MG63 (cell line): ENCODE data around the gene TMEM101. TPM values are rescaled to one million over a fixed set of nuclear protein-coding genes. Genes with fewer than 3 reads are reported as not detected.
"Not testable (repeated sequence)": the region's sequence is repeated elsewhere in the genome, so short reads cannot be mapped to it uniquely, and the experiment has no call there.

Experiments used
- DNase-seq: peaks from one replicate; pipeline ENCODE4 v3.0.0-alpha.2; 2020
- H3K27me3 ChIP-seq: fragments of 250-450 bp; sonication (Bioruptor Pico); 2 replicates; pipeline ENCODE4 v1.5.1; 2020; ENCODE audit warnings: mild to moderate bottlenecking, moderate library complexity
- H3K36me3 ChIP-seq: fragments of 250-450 bp; sonication (Bioruptor Pico); 2 replicates; pipeline ENCODE4 v1.5.1; 2020; ENCODE audit warnings: mild to moderate bottlenecking, moderate library complexity
- H3K4me3 ChIP-seq: fragments of 250-450 bp; sonication (Bioruptor Pico); 2 replicates; pipeline ENCODE4 v1.5.1; 2020; ENCODE audit warnings: mild to moderate bottlenecking, moderate library complexity
- H3K9me3 ChIP-seq: fragments of 250-450 bp; sonication (Bioruptor Pico); 2 replicates; pipeline ENCODE4 v1.5.1; 2020; ENCODE audit warnings: mild to moderate bottlenecking, moderate library complexity
- total RNA-seq: library from RNA; depleted of rRNA; stranded (reverse); fragments of >200 nt; shearing (Covaris generic); gene quantifications from 2 replicates; pipeline ENCODE4 v1.2.3, GENCODE V29; 2014; ENCODE audit warnings: low replicate concordance

TMEM101 gene
- total RNA-seq, 1 experiment from 2014 or later, result 56.8 TPM

DNA sequence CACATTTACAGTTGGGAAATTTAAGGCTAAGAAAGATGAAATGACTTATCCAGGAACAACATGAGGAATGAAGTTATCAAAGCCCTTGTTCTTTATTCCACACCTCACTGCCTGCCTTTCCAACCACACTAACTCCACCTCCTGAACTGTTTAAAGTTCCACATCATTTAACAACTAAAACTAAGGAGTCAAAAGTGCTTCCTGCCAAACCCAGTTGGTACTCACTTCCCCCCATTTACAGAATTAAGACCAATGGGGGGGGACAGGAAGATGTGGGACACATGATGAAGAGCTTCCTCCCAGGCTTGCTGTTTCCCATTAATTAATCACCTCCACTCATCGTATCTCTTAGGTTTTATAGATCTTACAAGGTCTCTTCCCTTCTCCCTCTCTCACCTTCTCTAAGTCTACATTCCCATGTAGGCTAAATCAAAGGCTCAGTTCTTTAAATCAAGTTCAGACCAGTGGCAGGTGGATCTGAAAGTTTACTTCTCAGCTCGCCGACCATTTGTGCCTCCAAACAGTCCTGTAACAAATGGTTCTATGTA lies 19.2 kb upstream of the TMEM101 start:
- Histone ChIP-seq H3K9me3 (no peaks in the 10 kb centered on the region), H3K36me3 (peaks cover 80% of the 10 kb centered on the region), H3K27me3 (no peaks in the 10 kb centered on the region), H3K4me3 (no peak overlapping the region)
- DNase-seq, result no peak

DNA sequence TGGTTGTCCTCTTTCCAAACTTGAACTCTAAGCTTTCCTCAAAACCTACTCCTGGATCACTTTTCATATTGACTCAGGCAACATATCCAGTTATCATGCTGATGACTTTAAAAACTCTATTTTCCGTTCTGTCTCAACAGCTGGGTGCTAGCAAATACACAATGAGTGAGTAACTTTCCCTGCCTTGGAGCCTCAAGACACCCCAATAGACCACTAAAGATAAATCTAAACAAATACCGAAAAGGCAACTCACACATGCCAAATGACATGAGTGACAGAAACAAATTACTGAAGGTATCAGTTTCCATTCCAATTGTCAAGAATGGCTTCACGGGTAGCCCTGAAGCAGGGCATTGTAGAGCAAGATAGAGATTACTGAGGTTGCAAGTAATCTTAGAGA lies 15.7 kb upstream of the TMEM101 start:
- H3K36me3 ChIP-seq, result peaks cover 69% of the 10 kb centered on the region
- H3K4me3 ChIP-seq, result no peak overlapping the region
- no peaks in the 10 kb centered on the region for H3K9me3 ChIP-seq
- no peaks in the 10 kb centered on the region for H3K27me3 ChIP-seq
- DNase-seq, result no peak

DNA sequence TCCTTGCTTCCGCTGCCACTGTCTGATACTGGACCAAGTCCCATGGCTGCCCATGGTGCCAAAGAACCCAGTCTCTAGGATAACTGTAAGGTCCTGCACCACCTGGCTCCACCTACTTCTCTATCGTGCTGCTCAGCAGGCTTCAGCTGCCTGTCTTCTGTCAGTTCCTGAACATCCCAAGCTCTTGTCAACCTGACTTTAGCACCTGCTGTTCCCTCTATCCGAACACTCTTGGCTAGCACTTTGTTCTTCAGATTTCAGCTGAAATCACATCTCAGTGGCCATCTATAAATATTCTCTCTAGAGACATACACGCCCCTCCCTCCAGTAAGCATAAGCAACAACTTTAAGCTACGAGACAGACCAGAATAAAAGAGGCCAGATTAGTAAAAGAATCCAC lies 15.0 kb upstream of the TMEM101 start:
- H3K36me3 ChIP-seq, result peaks cover 74% of the 10 kb centered on the region
- H3K9me3 ChIP-seq, result no peaks in the 10 kb centered on the region
- H3K27me3 ChIP-seq, result no peaks in the 10 kb centered on the region
- no peak for DNase-seq
- H3K4me3 ChIP-seq, result no peak overlapping the region

DNA sequence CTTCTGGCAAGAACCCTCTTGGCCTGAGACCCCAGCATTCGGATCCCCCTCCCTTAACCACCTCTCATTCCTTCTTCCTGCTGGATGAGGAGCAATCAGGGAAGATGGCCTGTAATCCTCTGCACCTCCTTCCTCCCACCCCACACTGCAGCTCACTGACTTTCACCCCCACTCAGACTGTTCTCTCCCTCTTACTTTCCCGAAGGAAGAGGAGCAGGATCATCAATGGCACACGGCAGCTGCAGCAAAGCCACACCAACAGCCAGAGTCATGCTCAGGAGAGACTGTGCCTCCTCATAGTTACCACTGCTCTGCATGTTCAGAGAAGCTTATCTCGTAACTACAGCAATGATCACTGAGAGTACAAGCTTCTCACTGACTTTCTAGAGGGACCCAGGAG lies 10.1 kb upstream of the TMEM101 start:
- DNase-seq, result no peak
- Histone ChIP-seq H3K9me3 (no peaks in the 10 kb centered on the region), H3K36me3 (peaks cover 70% of the 10 kb centered on the region), H3K27me3 (no peaks in the 10 kb centered on the region), H3K4me3 (no peak overlapping the region)

DNA sequence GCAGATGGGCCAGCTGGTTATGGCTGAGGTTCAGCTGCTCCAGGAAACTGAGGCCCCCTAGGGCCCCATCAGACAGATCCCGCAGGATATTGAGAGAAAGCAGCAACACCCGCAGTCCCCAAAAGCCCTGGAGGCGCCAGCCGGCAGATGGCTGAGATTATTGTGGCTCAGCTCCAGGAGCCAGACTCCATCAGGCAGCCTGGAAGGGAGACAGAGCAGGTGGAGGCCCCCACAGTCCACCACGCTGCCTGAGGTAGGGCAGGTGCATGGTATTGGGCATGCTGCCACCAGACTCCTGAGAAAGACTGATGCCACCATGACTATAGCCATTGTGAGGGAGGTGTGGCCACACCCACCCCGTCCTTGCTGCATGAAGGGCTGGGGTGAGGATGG lies 9.5 kb upstream of the TMEM101 start:
- H3K9me3 ChIP-seq, result no peaks in the 10 kb centered on the region
- no peak for DNase-seq
- H3K27me3 ChIP-seq, result no peaks in the 10 kb centered on the region
- no peak overlapping the region for H3K4me3 ChIP-seq
- H3K36me3 ChIP-seq, result peaks cover 67% of the 10 kb centered on the region

DNA sequence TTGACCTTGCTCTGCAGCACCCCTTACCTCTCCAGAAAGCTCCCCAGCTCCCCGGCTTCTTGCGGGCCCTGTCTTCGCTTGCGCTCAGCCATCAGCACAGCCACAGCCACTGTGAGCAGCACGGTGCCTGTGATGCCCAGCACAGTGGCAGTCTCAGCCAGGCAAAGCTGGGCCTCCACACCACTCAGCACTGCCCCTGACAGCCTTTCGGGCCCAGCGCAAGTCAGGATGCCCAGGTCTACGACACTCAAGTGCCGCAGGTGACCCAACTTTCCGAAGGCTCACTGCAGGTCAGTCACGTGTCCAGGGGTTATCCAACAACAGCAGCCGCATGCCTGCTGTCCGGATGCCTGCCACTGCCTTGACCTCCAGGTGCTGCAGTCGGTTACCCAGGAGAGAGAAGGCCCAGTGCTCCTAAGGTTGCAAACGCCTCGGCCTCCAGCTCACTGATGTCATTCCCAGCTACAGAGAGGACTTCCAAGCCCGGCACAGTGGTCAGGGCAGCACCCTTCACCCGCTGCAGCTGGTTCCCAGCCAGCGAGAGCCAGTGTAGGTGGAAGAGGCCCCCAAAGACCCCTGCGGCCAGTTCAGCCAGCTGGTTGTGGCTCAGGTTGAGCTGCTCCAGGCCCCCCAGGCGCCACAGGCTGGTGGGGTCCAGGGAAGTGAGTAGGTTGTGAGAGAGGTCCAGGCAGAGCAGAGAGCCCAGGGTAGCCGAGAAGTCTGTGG lies 8.9 kb upstream of the TMEM101 start:
- H3K27me3 ChIP-seq, result no peaks in the 10 kb centered on the region
- H3K36me3 ChIP-seq, result peaks cover 62% of the 10 kb centered on the region
- no peak overlapping the region for H3K4me3 ChIP-seq
- no peaks in the 10 kb centered on the region for H3K9me3 ChIP-seq
- DNase-seq, result no peak

DNA sequence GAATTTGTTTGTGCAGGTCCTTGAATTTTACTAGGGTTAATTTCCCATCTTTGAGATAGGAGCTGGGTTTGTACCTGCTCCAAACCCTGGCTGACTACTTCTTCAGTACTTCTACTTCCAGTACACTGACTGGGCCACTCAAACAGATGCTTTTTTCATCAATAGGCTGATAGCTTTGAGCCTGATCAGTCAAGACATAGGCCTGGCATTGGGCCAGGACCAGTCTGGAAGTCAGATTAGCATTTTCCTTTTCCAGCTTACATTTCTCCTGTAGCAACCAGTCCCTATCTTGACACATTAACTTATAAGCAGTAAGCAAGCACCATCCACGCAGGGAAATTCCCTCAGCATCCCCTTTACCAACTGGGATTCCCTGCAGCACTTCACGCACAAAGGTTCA lies 7.5 kb upstream of the TMEM101 start:
- DNase-seq, result no peak
- Histone ChIP-seq H3K4me3 (no peak overlapping the region), H3K9me3 (no peaks in the 10 kb centered on the region), H3K27me3 (no peaks in the 10 kb centered on the region), H3K36me3 (peaks cover 56% of the 10 kb centered on the region)

DNA sequence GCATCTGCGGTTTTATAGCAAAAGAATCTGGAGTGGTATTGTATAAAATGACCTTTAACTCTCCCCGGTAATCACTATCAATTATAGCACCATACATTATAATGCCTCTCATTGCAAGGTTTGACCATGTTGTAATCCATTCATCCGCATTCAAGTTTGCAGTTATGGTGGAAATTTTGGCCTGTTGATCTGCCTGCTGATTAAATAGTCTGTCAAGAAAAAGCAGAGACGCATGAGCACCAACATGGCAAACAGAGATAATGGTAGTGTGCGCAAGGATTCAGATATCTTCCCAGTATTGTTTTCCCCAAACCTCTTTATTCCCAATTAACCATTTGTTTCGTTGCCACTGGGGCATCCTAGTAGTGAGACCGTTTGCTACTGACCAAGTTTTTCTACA lies 6.5 kb upstream of the TMEM101 start:
- not testable (repeated sequence) for H3K4me3 ChIP-seq, DNase-seq, H3K9me3 ChIP-seq, H3K27me3 ChIP-seq
- H3K36me3 ChIP-seq, result peaks cover 52% of the 10 kb centered on the region

DNA sequence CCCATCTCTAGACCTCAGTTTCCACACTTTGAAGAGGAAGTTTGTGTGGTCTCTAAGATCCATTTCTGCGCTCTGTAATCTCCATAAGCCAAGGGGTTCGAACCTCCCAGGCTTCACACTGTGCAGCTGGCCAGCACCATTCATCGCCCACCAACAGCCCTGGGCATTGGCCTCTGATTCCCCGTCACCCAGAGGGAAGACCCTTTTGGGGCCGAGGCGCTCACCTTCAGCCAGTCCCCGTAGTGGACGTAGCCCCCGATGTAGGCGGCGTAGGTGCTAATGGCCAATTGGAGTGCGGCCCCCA lies 678 bp downstream of the TMEM101 start:
- DNase-seq, result peak; percentile 39
- no peaks in the 10 kb centered on the region for H3K9me3 ChIP-seq
- H3K27me3 ChIP-seq, result no peaks in the 10 kb centered on the region
- H3K4me3 ChIP-seq, result peak overlapping the region; percentile 96
- peaks cover 17% of the 10 kb centered on the region for H3K36me3 ChIP-seq

DNA sequence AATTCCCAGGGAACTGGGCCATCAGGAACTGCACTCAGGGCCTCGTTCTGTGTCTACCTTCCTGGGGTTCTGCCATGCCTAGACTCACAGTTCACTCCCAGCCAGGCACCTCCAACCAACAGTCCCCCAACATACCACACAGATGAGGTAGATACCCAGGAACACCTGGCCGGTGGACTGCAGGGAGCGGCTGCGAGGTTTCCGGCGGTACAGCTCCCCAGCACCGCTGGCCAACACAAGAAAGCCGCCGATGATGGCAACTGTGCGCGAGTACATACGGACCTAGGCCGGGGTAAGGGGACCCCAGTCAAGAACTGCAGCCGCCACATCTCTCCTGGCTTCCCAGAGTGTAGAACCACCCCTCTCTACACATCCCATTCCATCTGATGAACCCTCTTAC lies 1.9 kb downstream of the TMEM101 start:
- no peak for DNase-seq
- H3K9me3 ChIP-seq, result no peaks in the 10 kb centered on the region
- peaks cover 17% of the 10 kb centered on the region for H3K36me3 ChIP-seq
- no peak overlapping the region for H3K4me3 ChIP-seq
- H3K27me3 ChIP-seq, result no peaks in the 10 kb centered on the region

DNA sequence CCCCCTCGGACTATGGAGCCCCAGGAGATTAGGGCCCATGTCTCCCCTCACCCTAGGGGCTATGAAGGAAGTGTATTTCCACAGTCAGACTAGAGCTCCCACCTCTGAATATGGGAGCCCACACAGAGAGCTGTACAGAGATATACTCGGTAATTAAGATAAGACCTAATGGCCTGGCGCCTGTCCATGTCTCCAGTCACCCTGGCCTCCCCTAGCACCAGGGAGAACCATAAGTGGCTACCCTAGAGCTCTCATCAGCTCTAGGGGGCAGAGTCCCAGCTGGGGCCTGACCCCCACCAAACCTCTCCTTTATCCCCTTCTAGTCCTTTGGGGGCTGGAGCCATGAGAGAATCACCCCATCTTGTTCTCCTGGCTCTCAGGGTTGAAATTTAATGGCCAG lies 2.4 kb downstream of the TMEM101 start:
- H3K36me3 ChIP-seq, result peaks cover 17% of the 10 kb centered on the region
- H3K4me3 ChIP-seq, result no peak overlapping the region
- no peaks in the 10 kb centered on the region for H3K9me3 ChIP-seq
- H3K27me3 ChIP-seq, result no peaks in the 10 kb centered on the region
- no peak for DNase-seq

DNA sequence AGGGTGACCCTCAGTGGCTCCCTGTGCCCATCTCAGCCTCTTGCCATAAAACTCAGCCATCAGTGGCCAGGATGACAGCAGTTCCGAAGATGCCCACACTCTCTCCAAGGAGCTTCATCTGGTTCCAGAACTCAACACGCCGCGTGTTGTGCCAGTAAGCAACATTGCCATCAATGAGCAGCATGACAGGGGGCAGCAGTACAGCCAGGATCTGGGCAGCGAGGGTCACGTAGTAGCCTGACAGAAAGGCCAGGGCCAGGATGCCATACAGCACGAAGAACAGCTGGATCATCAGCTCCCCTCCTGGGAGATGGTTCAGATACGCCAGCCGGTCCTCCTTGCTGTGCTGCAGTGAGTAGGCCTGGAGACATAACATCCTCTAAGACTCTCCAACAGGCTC lies 2.9 kb downstream of the TMEM101 start:
- H3K27me3 ChIP-seq, result no peaks in the 10 kb centered on the region
- H3K9me3 ChIP-seq, result no peaks in the 10 kb centered on the region
- peaks cover 17% of the 10 kb centered on the region for H3K36me3 ChIP-seq
- DNase-seq, result no peak
- no peak overlapping the region for H3K4me3 ChIP-seq

DNA sequence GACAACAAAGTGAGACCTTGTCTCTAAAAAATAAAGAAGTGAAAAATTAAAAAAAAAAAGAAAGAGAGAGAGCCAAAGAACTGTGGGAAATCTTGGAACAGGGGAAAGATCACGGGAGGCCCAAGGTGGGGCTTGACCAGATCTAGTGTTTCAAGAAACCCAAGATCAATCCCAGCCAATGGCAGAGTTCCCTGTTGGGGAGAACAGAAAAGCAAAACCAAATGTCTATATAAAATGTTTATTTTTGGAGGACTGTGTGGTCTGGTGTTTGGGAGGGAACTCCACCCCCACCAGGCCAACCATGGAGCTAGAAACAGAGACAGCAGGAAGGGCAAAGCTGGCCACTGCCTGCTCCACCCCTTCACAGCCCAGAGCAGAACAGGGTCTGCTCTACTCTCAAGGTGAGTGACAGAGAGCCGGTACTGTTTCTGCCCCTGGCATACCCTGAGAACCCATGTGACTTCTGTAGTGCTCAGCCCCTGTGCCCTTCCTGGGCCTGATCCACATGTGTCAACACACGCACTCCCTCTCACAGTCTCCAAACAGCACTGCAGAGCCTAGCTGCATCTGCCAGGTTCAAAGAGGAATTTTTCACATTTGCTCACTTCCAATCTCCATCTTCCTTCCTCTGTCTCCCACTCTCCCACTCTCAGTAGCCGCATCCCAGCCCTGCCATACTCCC lies 3.7 kb downstream of the TMEM101 start:
- Histone ChIP-seq H3K27me3 (no peaks in the 10 kb centered on the region), H3K36me3 (peaks cover 17% of the 10 kb centered on the region), H3K9me3 (no peaks in the 10 kb centered on the region), H3K4me3 (no peak overlapping the region)
- no peak for DNase-seq

DNA sequence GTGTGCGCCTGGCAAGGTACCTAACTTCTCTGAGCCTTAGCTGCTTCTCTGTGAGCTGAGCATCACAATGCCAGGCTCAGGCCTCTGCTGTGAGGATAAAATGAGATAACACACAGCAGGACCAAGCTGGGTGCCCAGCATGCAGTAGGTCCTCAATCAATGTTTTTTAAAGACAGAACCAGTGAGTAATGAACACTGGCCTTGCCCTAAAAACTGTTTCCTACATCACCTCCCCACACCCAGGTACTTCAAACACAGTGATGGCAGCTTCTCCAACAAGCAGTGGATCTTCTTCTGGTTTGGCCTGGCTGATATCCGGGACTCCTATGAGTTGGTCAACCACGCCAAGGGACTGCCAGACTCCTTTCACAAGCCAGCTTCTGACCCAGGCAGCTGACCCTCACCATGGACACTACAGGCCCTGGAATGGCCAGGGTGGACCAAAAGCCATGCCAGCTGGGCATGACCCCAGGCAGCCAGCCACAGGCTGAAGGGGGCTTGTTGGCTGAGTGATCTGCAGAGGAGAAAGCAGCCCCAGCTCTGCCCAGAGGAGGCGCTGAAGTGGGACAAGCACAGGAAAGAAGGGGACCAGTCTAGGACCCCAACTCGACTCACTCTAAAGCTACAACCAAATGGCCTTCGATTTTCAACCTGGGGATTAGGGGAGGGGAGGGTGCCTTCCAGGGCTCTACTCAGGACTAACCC lies 6.4 kb downstream of the TMEM101 start:
- DNase-seq, result no peak

DNA sequence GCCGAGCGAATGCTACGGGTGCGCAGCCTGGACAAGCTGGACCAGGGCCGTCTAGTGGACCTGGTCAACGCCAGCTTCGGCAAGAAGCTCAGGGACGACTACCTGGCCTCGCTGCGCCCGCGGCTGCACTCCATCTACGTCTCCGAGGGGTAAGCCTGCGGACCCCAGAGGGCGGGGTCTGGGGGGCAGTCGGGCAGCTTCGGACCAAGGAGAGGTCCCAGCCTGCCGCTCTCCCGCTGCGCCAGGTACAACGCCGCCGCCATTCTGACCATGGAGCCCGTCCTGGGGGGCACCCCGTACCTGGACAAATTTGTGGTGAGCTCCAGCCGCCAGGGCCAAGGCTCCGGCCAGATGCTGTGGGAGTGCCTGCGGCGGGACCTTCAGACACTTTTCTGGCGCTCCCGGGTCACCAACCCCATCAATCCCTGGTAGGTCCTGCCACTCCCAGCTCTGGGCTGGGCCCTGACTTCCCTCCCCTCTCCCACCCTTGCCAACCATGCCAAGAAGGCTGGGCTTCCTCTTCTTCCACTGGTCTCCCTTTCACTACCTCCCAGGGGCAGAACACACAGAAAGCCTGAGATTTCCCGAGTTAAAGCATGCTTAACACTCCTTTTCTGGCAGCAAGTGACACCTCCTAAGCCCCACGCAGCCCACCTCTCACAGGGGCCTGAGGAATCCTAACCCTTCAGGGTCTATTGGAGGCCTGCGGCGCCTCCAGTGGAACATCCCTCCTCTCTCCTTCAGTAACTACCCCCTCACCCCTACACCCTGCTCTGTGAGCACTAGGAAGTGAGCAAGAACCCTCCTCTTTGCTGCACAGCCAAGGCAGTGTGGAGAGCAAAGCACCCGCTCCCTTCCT lies 7.2 kb downstream of the TMEM101 start:
- peaks cover 17% of the 10 kb centered on the region for H3K36me3 ChIP-seq
- no peaks in the 10 kb centered on the region for H3K27me3 ChIP-seq
- peak overlapping the region; percentile 57 for H3K4me3 ChIP-seq
- no peaks in the 10 kb centered on the region for H3K9me3 ChIP-seq
- DNase-seq, result peak; percentile 67

More for the DNA sequence above, 6.4 kb downstream of the TMEM101 start:
- Histone ChIP-seq H3K9me3 (no peaks in the 10 kb centered on the region), H3K27me3 (no peaks in the 10 kb centered on the region), H3K4me3 (no peak overlapping the region; the same call in 1 of the 2 replicates), H3K36me3 (peaks cover 17% of the 10 kb centered on the region)

DNA sequence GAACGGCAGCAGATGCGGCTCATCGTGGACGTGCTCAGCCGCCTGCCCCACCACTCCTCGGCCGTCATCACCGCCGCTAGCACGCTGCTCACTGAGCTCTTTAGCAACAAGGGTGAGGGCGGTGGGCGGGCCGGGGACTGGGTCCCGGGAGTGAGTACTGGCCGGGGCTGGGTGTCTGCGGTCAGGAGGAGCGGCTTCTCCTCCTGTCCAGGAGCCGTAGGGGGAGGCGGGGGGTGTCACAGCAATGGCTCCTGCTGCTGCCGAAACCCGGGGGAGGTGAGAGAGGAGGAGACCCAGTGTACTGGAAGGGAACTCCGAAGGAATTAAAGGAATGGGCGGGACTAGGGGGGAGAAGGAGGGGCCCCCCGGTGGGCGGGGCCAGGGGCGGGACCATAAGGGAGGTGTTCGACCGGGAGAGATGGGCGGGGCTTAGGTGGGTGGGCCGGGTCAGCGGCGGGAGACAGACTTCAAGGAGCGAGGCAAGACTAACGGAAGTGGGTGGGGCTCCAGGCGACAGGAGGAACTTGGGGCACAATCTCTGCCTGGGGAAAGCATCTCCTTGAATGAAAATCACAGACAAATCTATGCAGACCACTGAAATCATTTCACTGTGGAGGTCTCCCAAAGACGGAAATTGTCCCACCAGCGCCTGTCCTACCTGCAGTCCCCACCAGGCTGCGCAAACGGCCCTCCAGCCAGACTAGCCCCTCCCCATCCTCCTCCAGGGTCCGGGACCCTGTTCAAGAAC lies 8.0 kb downstream of the TMEM101 start:
- Histone ChIP-seq H3K4me3 (peak overlapping the region; percentile 57), H3K27me3 (no peaks in the 10 kb centered on the region), H3K9me3 (no peaks in the 10 kb centered on the region), H3K36me3 (peaks cover 10% of the 10 kb centered on the region)
- DNase-seq, result peak; percentile 98
